Hepatocyte (in vitro differentiated cells): Measurements from ENCODE around the gene N4BP3. TPM values are rescaled to one million over a fixed set of nuclear protein-coding genes. Genes with fewer than 3 reads are reported as not detected.

Experiments
- DNase-seq: peaks from one replicate; pipeline ENCODE4 v3.0.0-alpha.2; 2016; ENCODE audit warnings: low spot score
- H2AFZ ChIP-seq: fragments of 200-600 bp; sonication (generic); 2 replicates; pipeline ENCODE4 v1.6.0; 2016; ENCODE audit warnings: antibody characterized with exemption, mild to moderate bottlenecking
- H3K27ac ChIP-seq: fragments of 200-600 bp; sonication (generic); 2 replicates; pipeline ENCODE4 v1.5.1; 2016; ENCODE audit warnings: mild to moderate bottlenecking
- H3K27me3 ChIP-seq: fragments of 200-600 bp; sonication (generic); 2 replicates; pipeline ENCODE4 v1.6.1; 2016
- H3K36me3 ChIP-seq: fragments of 200-600 bp; sonication (generic); replicated peaks from 2 replicates; pipeline ENCODE4 v1.5.1; 2016; ENCODE audit warnings: low read depth; ENCODE audit not compliant: insufficient read depth
- H3K4me1 ChIP-seq: fragments of 200-600 bp; sonication (generic); 2 replicates; pipeline ENCODE4 v1.5.1; 2016; ENCODE audit warnings: mild to moderate bottlenecking, moderate library complexity; ENCODE audit not compliant: insufficient read depth
- H3K4me2 ChIP-seq: fragments of 200-600 bp; sonication (generic); 2 replicates; pipeline ENCODE4 v1.6.0; 2016
- H3K4me3 ChIP-seq: fragments of 200-600 bp; sonication (generic); 2 replicates; pipeline ENCODE4 v1.5.1; 2016; ENCODE audit warnings: mild to moderate bottlenecking
- H3K79me2 ChIP-seq: fragments of 200-600 bp; sonication (generic); 2 replicates; pipeline ENCODE4 v1.6.0; 2017; ENCODE audit warnings: mild to moderate bottlenecking
- H3K9me2 ChIP-seq: fragments of 200-600 bp; sonication (generic); replicated peaks from 2 replicates; pipeline ENCODE4 v1.6.0; 2017; ENCODE audit warnings: mild to moderate bottlenecking; ENCODE audit not compliant: insufficient read depth
- H3K9me3 ChIP-seq: fragments of 200-600 bp; sonication (generic); 2 replicates; pipeline ENCODE4 v1.5.1; 2016; ENCODE audit warnings: low read depth, mild to moderate bottlenecking
- H4K20me1 ChIP-seq: fragments of 200-600 bp; sonication (generic); 2 replicates; pipeline ENCODE4 v1.6.0; 2016; ENCODE audit warnings: mild to moderate bottlenecking; ENCODE audit not compliant: insufficient read depth, poor library complexity, severe bottlenecking
- EZH2 ChIP-seq: fragments of 200-600 bp; sonication (generic); IDR thresholded peaks from 2 replicates; pipeline ENCODE4 v1.6.1; 2016; ENCODE audit warnings: antibody characterized with exemption, mild to moderate bottlenecking, borderline replicate concordance
- EZH2phosphoT487 ChIP-seq: fragments of 200-600 bp; sonication (generic); IDR thresholded peaks from one replicate; pipeline ENCODE4 v1.6.1; 2018; ENCODE audit warnings: antibody characterized with exemption, mild to moderate bottlenecking, low read depth, moderate library complexity; ENCODE audit not compliant: unreplicated experiment, severe bottlenecking
- WGBS: methylation state at CpG from one replicate; pipeline ENCODE4 v1.1.6; 2016; ENCODE audit warnings: low lambda C conversion rate; ENCODE audit errors: missing lambda C conversion rate; 5-methylcytosine and 5-hydroxymethylcytosine counted together
- polyA plus RNA-seq: library from polyadenylated mRNA; unstranded; fragments of >200 nt; fragmentation: Nextera tagmentation; extraction: Ambion mirVana; gene quantifications from 2 replicates; pipeline ENCODE4 v1.2.1, GENCODE V29; 2016
- total RNA-seq: library from RNA; depleted of rRNA; stranded (reverse); fragments of >200 nt; gene quantifications from 2 replicates; pipeline ENCODE4 v1.2.3, GENCODE V29; 2014
- TF ChIP-seq, protein P1 (sequence below): fragments of 200-600 bp; sonication (generic); IDR thresholded peaks from 2 replicates; pipeline ENCODE4 v1.5.1; 2016; ENCODE audit warnings: antibody characterized with exemption, mild to moderate bottlenecking; ENCODE audit not compliant: poor library complexity

Gene N4BP3
- total and polyA plus RNA-seq, 2 experiments from 2014 or later = 1.6 to 2.3 TPM

DNA sequence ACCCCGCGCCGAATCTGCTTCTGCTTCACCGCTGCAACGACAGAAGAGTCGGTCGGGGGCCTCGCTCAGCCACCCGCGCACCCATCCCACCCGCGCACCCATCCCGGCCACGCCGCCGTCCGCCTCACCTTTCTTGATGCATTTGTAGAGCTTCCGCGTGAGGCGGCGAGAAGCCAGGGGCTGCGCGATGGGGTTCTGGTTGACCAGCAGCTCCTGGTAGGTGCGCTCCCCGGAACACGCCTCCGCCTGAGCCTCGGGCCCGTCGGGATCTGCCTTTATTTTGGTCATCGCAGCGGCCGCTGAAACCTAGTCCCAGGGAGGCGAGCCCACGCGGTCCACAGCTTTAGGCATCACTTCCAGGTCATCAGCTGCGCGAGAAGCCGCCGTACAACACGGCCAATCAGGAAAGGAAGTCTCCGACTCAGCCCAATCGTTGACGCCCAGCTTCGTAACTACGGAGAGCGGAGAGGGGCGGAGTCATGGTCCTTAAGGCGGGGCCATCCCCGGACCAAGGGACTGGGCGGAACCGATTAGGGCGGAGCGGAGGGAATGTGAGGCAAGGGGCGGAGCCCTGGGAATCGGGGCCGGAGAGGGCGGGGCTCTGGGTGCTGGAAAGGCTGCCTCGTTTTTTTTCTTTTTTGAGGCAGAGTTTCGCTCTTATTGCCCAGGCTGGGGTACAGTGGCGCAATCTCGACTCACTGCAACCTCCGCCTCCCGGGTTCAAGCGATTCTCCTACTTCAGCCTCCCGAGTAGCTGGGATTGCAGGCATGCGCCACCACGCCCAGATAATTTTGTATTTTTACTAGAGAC is 40.4 kb downstream of the N4BP3 start, which contains the start of gene NHP2:
NHP2 (minus strand) TSS at position 356 of the 811 bp plus-strand sequence; CDS start at position 288, 68 bp downstream.
- no peaks in the 10 kb centered on the region for H3K9me3 ChIP-seq
- peak within 1 kb of the TSS; percentile 28 for H3K27ac ChIP-seq
- no peaks in the 10 kb centered on the region for H3K27me3 ChIP-seq
- H3K4me2 ChIP-seq = peak within 1 kb of the TSS; percentile 87
- peak within 1 kb of the TSS; percentile 41 for H3K4me3 ChIP-seq
- H4K20me1 ChIP-seq = no peaks in the 10 kb centered on the region
- TF ChIP-seq EZH2phosphoT487 = no peak
- TF ChIP-seq, protein P1, sequence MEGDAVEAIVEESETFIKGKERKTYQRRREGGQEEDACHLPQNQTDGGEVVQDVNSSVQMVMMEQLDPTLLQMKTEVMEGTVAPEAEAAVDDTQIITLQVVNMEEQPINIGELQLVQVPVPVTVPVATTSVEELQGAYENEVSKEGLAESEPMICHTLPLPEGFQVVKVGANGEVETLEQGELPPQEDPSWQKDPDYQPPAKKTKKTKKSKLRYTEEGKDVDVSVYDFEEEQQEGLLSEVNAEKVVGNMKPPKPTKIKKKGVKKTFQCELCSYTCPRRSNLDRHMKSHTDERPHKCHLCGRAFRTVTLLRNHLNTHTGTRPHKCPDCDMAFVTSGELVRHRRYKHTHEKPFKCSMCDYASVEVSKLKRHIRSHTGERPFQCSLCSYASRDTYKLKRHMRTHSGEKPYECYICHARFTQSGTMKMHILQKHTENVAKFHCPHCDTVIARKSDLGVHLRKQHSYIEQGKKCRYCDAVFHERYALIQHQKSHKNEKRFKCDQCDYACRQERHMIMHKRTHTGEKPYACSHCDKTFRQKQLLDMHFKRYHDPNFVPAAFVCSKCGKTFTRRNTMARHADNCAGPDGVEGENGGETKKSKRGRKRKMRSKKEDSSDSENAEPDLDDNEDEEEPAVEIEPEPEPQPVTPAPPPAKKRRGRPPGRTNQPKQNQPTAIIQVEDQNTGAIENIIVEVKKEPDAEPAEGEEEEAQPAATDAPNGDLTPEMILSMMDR = no peak
- TF ChIP-seq EZH2 = no peak
- no peaks in the 10 kb centered on the region for H3K36me3 ChIP-seq
- 6% methylated on average over 62 of the region's 68 CpGs for WGBS
- peak within 1 kb of the TSS; percentile 39 for H2AFZ ChIP-seq
- H3K4me1 ChIP-seq = peaks cover 5% of the 10 kb centered on the region
- H3K9me2 ChIP-seq = no peaks in the 10 kb centered on the region
- H3K79me2 ChIP-seq = peaks cover 11% of the 10 kb centered on the region
- DNase-seq = peak; percentile 100

- Histone ChIP-seq H3K9me3 (no peaks in the 10 kb centered on the region), H3K36me3 (no peaks in the 10 kb centered on the region), H3K27ac (no peak overlapping the region), H3K27me3 (no peaks in the 10 kb centered on the region), H3K9me2 (no peaks in the 10 kb centered on the region), H3K4me1 (peaks cover 5% of the 10 kb centered on the region), H2AFZ (no peak overlapping the region), H3K4me2 (no peak overlapping the region), H3K4me3 (no peak overlapping the region), H4K20me1 (no peaks in the 10 kb centered on the region), H3K79me2 (peaks cover 11% of the 10 kb centered on the region)
- DNase-seq = no peak
- TF ChIP-seq EZH2phosphoT487 (no peak), EZH2 (no peak)
- TF ChIP-seq, protein P1 = no peak
- 90% methylated on average over 8 of the region's 8 CpGs for WGBS
Measured at GRCh38 chr5:178155065-178155464, 41.7 kb downstream of the N4BP3 start.

- Histone ChIP-seq H3K36me3 (no peaks in the 10 kb centered on the region), H4K20me1 (no peaks in the 10 kb centered on the region), H3K4me2 (no peak overlapping the region), H3K9me2 (no peaks in the 10 kb centered on the region), H3K9me3 (no peaks in the 10 kb centered on the region), H3K27ac (no peak overlapping the region), H3K4me3 (no peak overlapping the region), H2AFZ (no peak overlapping the region), H3K4me1 (no peaks in the 10 kb centered on the region), H3K27me3 (no peaks in the 10 kb centered on the region), H3K79me2 (no peaks in the 10 kb centered on the region)
- WGBS = 96% methylated on average over 5 of the region's 5 CpGs
- no peak for DNase-seq
- TF ChIP-seq, protein P1 = no peak
Measured at GRCh38 chr5:178160176-178160575, 46.8 kb downstream of the N4BP3 start.
